LNCaP clone FGC (cell line): Measurements from ENCODE around the gene B4GALNT1.

Source experiments
- DNase-seq: peaks from one replicate; pipeline ENCODE4 v3.0.0-alpha.2; 2011; ENCODE audit warnings: low read depth
- H3K4me3 ChIP-seq: 2 replicates; pipeline ENCODE4 v1.5.1; 2011; ENCODE audit warnings: mild to moderate bottlenecking, low read depth, low read length, control low read depth
- CTCF ChIP-seq: IDR thresholded peaks from 2 replicates; pipeline ENCODE4 v1.5.1; 2012; ENCODE audit warnings: mild to moderate bottlenecking; ENCODE audit not compliant: control insufficient read depth, insufficient read depth; ENCODE audit errors: extremely low read depth

Gene B4GALNT1

GRCh38 chr12:57586128-57586527 lies 46.9 kb downstream of the B4GALNT1 start:
- H3K4me3 ChIP-seq = no peak overlapping the region
- DNase-seq = no peak
- TF ChIP-seq CTCF = no peak

- H3K4me3 ChIP-seq = no peak overlapping the region
- no peak for DNase-seq
- no peak for TF ChIP-seq CTCF
These were observed 47.8 kb downstream of the B4GALNT1 start for GRCh38 chr12:57585156-57585555.

DNA sequence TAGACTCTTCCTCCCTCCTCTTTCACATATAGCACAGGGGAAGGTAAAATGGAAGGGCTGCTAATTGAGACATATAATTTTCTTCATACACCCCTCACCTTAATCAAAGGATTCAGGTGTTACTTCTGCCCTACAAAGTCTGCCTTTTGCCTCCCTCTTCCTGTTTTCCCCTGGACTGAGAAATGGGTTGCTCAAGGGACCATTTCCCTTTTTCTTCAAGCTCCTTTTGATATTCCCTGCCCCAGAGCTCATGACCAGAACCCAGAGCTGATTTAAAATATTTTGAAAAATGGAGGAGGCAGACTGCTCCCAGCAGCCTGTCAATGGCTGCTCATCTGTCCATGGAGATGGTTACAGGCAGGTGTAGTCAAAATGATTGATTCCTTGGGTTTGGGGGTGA lies 48.3 kb downstream of the B4GALNT1 start:
- H3K4me3 ChIP-seq = no peak overlapping the region
- no peak for TF ChIP-seq CTCF
- DNase-seq = no peak

- no peak for TF ChIP-seq CTCF
- no peak overlapping the region for H3K4me3 ChIP-seq
These were observed 49.0 kb downstream of the B4GALNT1 start for GRCh38 chr12:57584050-57584449.

GRCh38 chr12:57583008-57583831 lies 49.8 kb downstream of the B4GALNT1 start:
- H3K4me3 ChIP-seq = no peak overlapping the region
- TF ChIP-seq CTCF = peak; percentile 98
- peak; percentile 26 for DNase-seq

More at GRCh38 chr12:57584050-57584449, 49.0 kb downstream of the B4GALNT1 start:
- DNase-seq = no peak

DNA sequence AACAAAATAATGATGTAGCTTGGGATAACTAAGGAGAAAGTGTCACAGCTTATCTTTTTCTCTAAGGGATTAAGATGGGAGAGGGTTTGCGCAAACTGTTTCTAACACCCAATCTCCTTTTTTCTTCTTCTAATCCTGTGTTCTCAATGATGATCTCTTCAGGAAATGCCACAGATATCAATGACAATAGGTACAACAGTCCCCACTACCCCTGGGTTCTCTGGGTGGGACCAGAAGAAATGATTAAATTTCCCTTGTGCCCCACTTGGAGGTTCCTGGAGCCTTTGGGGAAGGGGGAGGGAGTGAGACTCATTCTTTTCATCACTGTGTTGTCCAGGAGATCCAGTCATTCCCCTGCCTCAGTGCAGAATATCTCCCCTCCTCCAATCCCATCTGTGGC lies 50.6 kb downstream of the B4GALNT1 start:
- no peak overlapping the region for H3K4me3 ChIP-seq
- no peak for TF ChIP-seq CTCF
- no peak for DNase-seq

GRCh38 chr12:57581802-57582201 lies 51.2 kb downstream of the B4GALNT1 start:
- H3K4me3 ChIP-seq = no peak overlapping the region
- no peak for TF ChIP-seq CTCF
- DNase-seq = no peak
